HepG2 (cell line): ENCODE data around the gene MSI2. TPM values are rescaled to one million over a fixed set of nuclear protein-coding genes. Genes with fewer than 3 reads are reported as not detected.

Experiments used
- ATAC-seq: fragments of 200-7000 bp; cut with Tn5 transposase; 3 replicates; pipeline ENCODE4 v1.9.1; 2020; ENCODE audit warnings: mild to moderate bottlenecking, moderate library complexity
- BruUV-seq: library from RNA; stranded (reverse); fragments of 400-500 nt; replicated peaks from 2 replicates; lab custom pipeline; 2021; lab: Mats Ljungman, UMichigan
- CTCF ChIA-PET: fragments of 300-600 bp; formaldehyde crosslinking; extraction: SDS; loops from one replicate; lab custom pipeline; 2021; ENCODE audit warnings: low total read pairs, inconsistent platforms, low intra/inter-chr PET ratio; lab: Yijun Ruan, JAX
- POLR2A ChIA-PET: fragments of 350-600 bp; sonication (Branson Sonifier 250); formaldehyde crosslinking; loops from one replicate; lab custom pipeline; 2020; ENCODE audit warnings: antibody characterized with exemption, inconsistent platforms; lab: Yijun Ruan, JAX
- DNase-seq: peaks from one replicate; pipeline ENCODE4 v3.0.0-alpha.2; 2015; ENCODE audit warnings: low spot score
- FAIRE-seq: peaks from 3 replicates; lab custom pipeline; 2011; peaks lifted over from hg19 to GRCh38; lab: Jason Lieb, UNC
- H2AFZ ChIP-seq: one replicate; pipeline ENCODE4 v1.6.1; 2011; ENCODE audit warnings: low read length, inconsistent platforms
- H3K27ac ChIP-seq: fragments of 300-600 bp; 3 replicates; pipeline ENCODE4 v1.8.0; 2011; ENCODE audit warnings: mixed run types, mild to moderate bottlenecking, mixed read lengths, low read length, inconsistent platforms; ENCODE audit not compliant: insufficient read depth; ENCODE audit errors: extremely low read length
- H3K27me3 ChIP-seq, 2 experiments: fragments of 200-600 bp in 1 of 2; 2 replicates in 1 of 2; 3 replicates in 1 of 2; pipeline versions ENCODE4 v1.6.0 to v1.8.0; 2011; ENCODE audit warnings: low read length in 2 of 2, mild to moderate bottlenecking in 2 of 2, moderate library complexity in 2 of 2, inconsistent platforms in 1 of 2; ENCODE audit not compliant: insufficient read depth in 2 of 2, control insufficient read depth in 1 of 2
- H3K36me3 ChIP-seq, 2 experiments: fragments of 200-600 bp in 1 of 2; replicated peaks in 1 of 2; 2 replicates in 1 of 2; 3 replicates in 1 of 2; pipeline versions ENCODE4 v1.5.1 to v1.8.0; 2011; ENCODE audit warnings: low read length in 2 of 2, inconsistent platforms in 1 of 2; ENCODE audit not compliant: insufficient read depth in 2 of 2, control insufficient read depth in 1 of 2
- H3K4me1 ChIP-seq: 2 replicates; pipeline ENCODE4 v1.5.1; 2012; ENCODE audit warnings: low read length, inconsistent platforms; ENCODE audit not compliant: insufficient read depth
- H3K4me2 ChIP-seq: 2 replicates; pipeline ENCODE4 v1.6.0; 2011; ENCODE audit warnings: low read depth, low read length, inconsistent platforms
- H3K4me3 ChIP-seq, 3 experiments: fragments of 200-600 bp in 1 of 3; sonication (generic), shearing (Covaris generic) in 1 of 3; replicated peaks in 1 of 3; 2 replicates each; pipeline ENCODE4 v1.5.1; 2011 to 2016; ENCODE audit warnings: low read length in 3 of 3, inconsistent platforms in 2 of 3, low read depth in 2 of 3, mild to moderate bottlenecking in 2 of 3, control low read depth in 1 of 3, mixed read lengths in 1 of 3; ENCODE audit not compliant: insufficient read depth in 1 of 3
- H3K79me2 ChIP-seq: one replicate; pipeline ENCODE4 v1.6.1; 2011; ENCODE audit warnings: low read length, inconsistent platforms; ENCODE audit not compliant: insufficient read depth
- H3K9ac ChIP-seq: 2 replicates; pipeline ENCODE4 v1.6.0; 2011; ENCODE audit warnings: mild to moderate bottlenecking, low read depth, low read length, inconsistent platforms; ENCODE audit not compliant: insufficient read depth
- H3K9me3 ChIP-seq: 2 replicates; pipeline ENCODE4 v1.5.1; 2012; ENCODE audit warnings: mild to moderate bottlenecking, low read length
- H4K20me1 ChIP-seq: 2 replicates; pipeline ENCODE4 v1.6.0; 2011; ENCODE audit warnings: inconsistent platforms, mild to moderate bottlenecking, low read length, moderate library complexity; ENCODE audit not compliant: insufficient read depth
- KDM2A ChIP-seq: sonication (generic); formaldehyde crosslinking; IDR thresholded peaks from 2 replicates; pipeline ENCODE4 v1.4.0; 2020; ENCODE audit warnings: low read depth, missing genetic modification reagents, borderline replicate concordance
- LCORL ChIP-seq, 2 experiments: fragments of 450-650 bp in 1 of 2; sonication (generic) in 1 of 2; formaldehyde crosslinking in 1 of 2; IDR thresholded peaks; 2 replicates each; pipeline versions ENCODE4 v1.5.0 to v1.6.1; 2017 to 2020; ENCODE audit warnings: antibody characterized with exemption in 1 of 2, missing genetic modification reagents in 1 of 2
- SCMH1 ChIP-seq: sonication (generic); formaldehyde crosslinking; IDR thresholded peaks from 2 replicates; pipeline ENCODE4 v1.9.0; 2021; ENCODE audit warnings: missing genetic modification reagents, mild to moderate bottlenecking, borderline replicate concordance
- SETDB1 ChIP-seq: sonication (generic); formaldehyde crosslinking; IDR thresholded peaks from 2 replicates; pipeline ENCODE4 v1.5.1; 2020; ENCODE audit warnings: missing genetic modification reagents, mild to moderate bottlenecking, borderline replicate concordance
- SRF ChIP-seq: IDR thresholded peaks from 2 replicates; pipeline ENCODE4 v1.6.1; 2011; ENCODE audit warnings: mild to moderate bottlenecking, low read depth, low read length, moderate library complexity
- TSC22D2 ChIP-seq: sonication (generic); formaldehyde crosslinking; IDR thresholded peaks from 2 replicates; pipeline ENCODE4 v1.5.1; 2020; ENCODE audit warnings: missing genetic modification reagents, mild to moderate bottlenecking, borderline replicate concordance
- ZBTB38 ChIP-seq: sonication (generic); formaldehyde crosslinking; IDR thresholded peaks from 2 replicates; pipeline ENCODE4 v1.5.1; 2020; ENCODE audit warnings: mild to moderate bottlenecking, missing genetic modification reagents
- ZFP36L2 ChIP-seq: sonication (generic); formaldehyde crosslinking; IDR thresholded peaks from 2 replicates; pipeline ENCODE4 v1.4.0; 2020; ENCODE audit warnings: missing genetic modification reagents
- ZNF431 ChIP-seq: sonication (generic); formaldehyde crosslinking; IDR thresholded peaks from 2 replicates; pipeline ENCODE4 v1.9.0; 2022; ENCODE audit warnings: missing genetic modification reagents, low read depth, mild to moderate bottlenecking, borderline replicate concordance
- ZNF501 ChIP-seq: sonication (generic); formaldehyde crosslinking; IDR thresholded peaks from 2 replicates; pipeline ENCODE4 v1.5.1; 2020; ENCODE audit warnings: mild to moderate bottlenecking, moderate library complexity, missing genetic modification reagents
- ZNF629 ChIP-seq: sonication (generic); formaldehyde crosslinking; conservative IDR thresholded peaks from 2 replicates; pipeline ENCODE4 v1.5.0; 2020; ENCODE audit warnings: missing genetic modification reagents
- ZNF768 ChIP-seq: sonication (generic); formaldehyde crosslinking; IDR thresholded peaks from 2 replicates; pipeline ENCODE4 v1.4.0; 2020; ENCODE audit warnings: missing genetic modification reagents
- WGBS: methylation state at CpG from one replicate; pipeline ENCODE4 v1.1.6; 2017; ENCODE audit warnings: low lambda C conversion rate; 5-methylcytosine and 5-hydroxymethylcytosine counted together
- in situ Hi-C: cut with HindIII; loops from 2 replicates; pipeline ENCODE4 v1.10.0; 2017; ENCODE audit warnings: low pct_unique_long_range_greater_than_20kb; ENCODE audit not compliant: extremely low pct_ligation_motif_present
- intact Hi-C: fragments of 100-400 bp; cut with micrococcal nuclease; formaldehyde crosslinking; loops from one replicate; pipeline ENCODE4 v1.10.0; 2022; ENCODE audit not compliant: unreplicated experiment
- polyA plus RNA-seq, 8 experiments: library from polyadenylated mRNA; depleted of rRNA in 3 of 8; stranded (reverse) in 7 of 8; unstranded in 1 of 8; fragments of >200 nt; fragmentation: Illumina TruSeq in 4 of 8; extraction: Trizol in 4 of 8; gene quantifications; 2 replicates each; pipeline versions ENCODE4 v1.2.1 to v1.2.3, GENCODE V29; 2011 to 2016; ENCODE audit warnings: low read depth in 4 of 8, missing spikeins in 1 of 8, mixed read lengths in 1 of 8; ENCODE audit not compliant: insufficient read depth in 1 of 8
- total RNA-seq, 5 experiments: library from RNA; depleted of rRNA; stranded (reverse); fragments of >200 nt; fragmentation: Illumina TruSeq; extraction: Trizol; gene quantifications; 2 replicates each; pipeline ENCODE4 v1.2.3, GENCODE V29; 2016; ENCODE audit warnings: low read depth in 1 of 5
- TF ChIP-seq, protein P1 (sequence below): sonication (generic); formaldehyde crosslinking; conservative IDR thresholded peaks from 2 replicates; pipeline ENCODE4 v1.8.1; 2023; ENCODE audit warnings: missing genetic modification reagents
- TF ChIP-seq, protein P2 (sequence below): sonication (generic); formaldehyde crosslinking; IDR thresholded peaks from 2 replicates; pipeline ENCODE4 v1.5.0; 2020; ENCODE audit warnings: mild to moderate bottlenecking, missing genetic modification reagents

The MSI2 gene
- total and polyA plus RNA-seq, 2 of the 13 experiments (the other 11 are each of a cell fraction or from before 2014, with no cell fraction given) = 77.5 to 78.4 TPM

DNA sequence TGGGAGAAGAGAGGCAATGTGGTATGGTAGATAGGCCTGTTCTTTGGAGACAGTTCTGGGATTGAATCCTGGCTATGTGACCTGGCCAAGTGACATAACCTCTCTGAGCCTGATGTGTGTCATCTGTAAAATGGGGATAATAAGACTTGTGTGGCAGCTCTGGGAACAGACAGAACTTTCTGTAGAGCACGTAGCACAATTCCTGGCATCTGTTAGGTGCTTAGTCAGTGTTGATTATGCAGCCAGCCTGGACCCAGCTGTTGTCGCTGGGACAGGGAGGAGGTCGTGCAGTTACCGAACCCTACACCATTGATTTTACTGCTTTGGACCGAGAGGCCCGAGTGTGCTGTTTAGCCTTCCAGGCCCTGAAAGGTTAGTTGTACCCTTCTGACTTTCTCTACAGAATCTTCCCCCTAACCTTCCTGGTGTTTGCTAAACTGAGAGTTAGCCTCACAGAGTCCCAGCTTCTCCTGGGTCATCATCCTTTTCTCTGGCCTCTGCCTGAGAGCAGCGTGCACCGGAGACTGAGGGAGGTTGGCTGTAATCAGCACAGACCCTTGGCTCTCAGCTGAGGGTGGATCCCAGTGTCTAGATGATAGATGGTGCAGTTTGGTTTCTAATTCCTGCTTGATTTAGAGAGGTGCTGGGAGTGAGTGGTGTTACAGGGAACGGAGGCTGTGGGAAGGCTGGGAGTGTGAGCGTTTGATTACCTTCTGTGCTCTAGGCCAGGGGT lies 31.9 kb downstream of the MSI2 start:
- H3K4me2 ChIP-seq = no peak overlapping the region
- DNase-seq (no peak), ATAC-seq (no peak), FAIRE-seq (no peak)
- peaks cover 6% of the 10 kb centered on the region; the same call in 1 of the 2 replicates for H4K20me1 ChIP-seq
- H3K27ac ChIP-seq = no peak overlapping the region
- H3K4me1 ChIP-seq = peaks cover 71% of the 10 kb centered on the region
- no peaks in the 10 kb centered on the region for H3K27me3 ChIP-seq
- intact Hi-C loops (loop anchor here (10.0 kb wide), 1 partner anchor 117 kb away; no protein-coding TSS in a partner anchor), in situ Hi-C loops (no loop called here)
- POLR2A ChIA-PET = no interaction called here
- peaks cover 83% of the 10 kb centered on the region for H3K79me2 ChIP-seq
- no peak overlapping the region for H2AFZ ChIP-seq
- no TSS peak for BruUV-seq
- peak; percentile 40; the same call in 1 of the 2 replicates for TF ChIP-seq ZBTB38 (CRISPR knock-in tag)
- TF ChIP-seq ZNF629 = peak; percentile 73
- TF ChIP-seq ZNF431 (CRISPR knock-in tag) = no peak
- peak; percentile 63 for TF ChIP-seq ZNF768 (CRISPR knock-in tag)
- CTCF ChIA-PET = no interaction called here
- 92% methylated on average over 8 of the region's 10 CpGs for WGBS
- H3K9me3 ChIP-seq = no peaks in the 10 kb centered on the region
- H3K4me3 ChIP-seq = no peak overlapping the region
- H3K36me3 ChIP-seq = peaks cover 16 to 53% of the 10 kb centered on the region in 2 experiments
- no peak overlapping the region for H3K9ac ChIP-seq

DNA sequence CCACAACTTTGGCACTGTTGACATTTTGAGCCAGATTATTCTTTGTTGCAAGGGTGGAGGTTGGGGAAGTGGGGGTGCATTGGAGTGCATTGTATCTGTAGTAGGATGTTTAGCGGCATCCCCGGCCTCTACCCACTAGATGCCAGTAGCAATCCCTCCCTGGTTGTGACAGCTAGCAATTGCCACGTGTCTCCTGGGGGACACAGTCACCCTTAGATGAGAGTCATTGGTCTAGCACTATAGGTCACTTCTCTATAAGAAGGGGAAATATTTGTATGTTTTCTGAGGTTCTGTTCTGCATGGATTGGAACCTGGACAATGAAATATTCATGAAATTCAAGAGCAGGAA lies 32.4 kb downstream of the MSI2 start:
- peaks cover 15 to 53% of the 10 kb centered on the region in 2 experiments for H3K36me3 ChIP-seq
- FAIRE-seq = no peak
- H3K27ac ChIP-seq = no peak overlapping the region
- peaks cover 71% of the 10 kb centered on the region for H3K4me1 ChIP-seq
- BruUV-seq = no TSS peak
- no peaks in the 10 kb centered on the region for H3K9me3 ChIP-seq
- H3K9ac ChIP-seq = no peak overlapping the region
- H3K27me3 ChIP-seq = no peaks in the 10 kb centered on the region
- H2AFZ ChIP-seq = no peak overlapping the region
- CTCF ChIA-PET = no interaction called here
- no peak overlapping the region for H3K4me2 ChIP-seq
- DNase-seq = no peak
- POLR2A ChIA-PET = no interaction called here
- no peak overlapping the region for H3K4me3 ChIP-seq
- H4K20me1 ChIP-seq = peaks cover 6% of the 10 kb centered on the region; the same call in 1 of the 2 replicates
- no peak for ATAC-seq
- intact Hi-C loops = loop anchor here (10.0 kb wide), 1 partner anchor 116 kb away; no protein-coding TSS in a partner anchor
- 80% methylated on average over 3 of the region's 3 CpGs for WGBS
- peaks cover 77% of the 10 kb centered on the region for H3K79me2 ChIP-seq
- in situ Hi-C loops = no loop called here
- TF ChIP-seq ZFP36L2 (CRISPR knock-in tag) (no peak), KDM2A (no peak), TSC22D2 (CRISPR knock-in tag) (no peak), LCORL (IDR thresholded peaks at IDR 0.05) (no peak), LCORL (CRISPR knock-in tag; IDR thresholded peaks at IDR 0.05) (no peak), SETDB1 (no peak), ZNF501 (no peak), SCMH1 (no peak), SRF (no peak)
- TF ChIP-seq, protein P1, sequence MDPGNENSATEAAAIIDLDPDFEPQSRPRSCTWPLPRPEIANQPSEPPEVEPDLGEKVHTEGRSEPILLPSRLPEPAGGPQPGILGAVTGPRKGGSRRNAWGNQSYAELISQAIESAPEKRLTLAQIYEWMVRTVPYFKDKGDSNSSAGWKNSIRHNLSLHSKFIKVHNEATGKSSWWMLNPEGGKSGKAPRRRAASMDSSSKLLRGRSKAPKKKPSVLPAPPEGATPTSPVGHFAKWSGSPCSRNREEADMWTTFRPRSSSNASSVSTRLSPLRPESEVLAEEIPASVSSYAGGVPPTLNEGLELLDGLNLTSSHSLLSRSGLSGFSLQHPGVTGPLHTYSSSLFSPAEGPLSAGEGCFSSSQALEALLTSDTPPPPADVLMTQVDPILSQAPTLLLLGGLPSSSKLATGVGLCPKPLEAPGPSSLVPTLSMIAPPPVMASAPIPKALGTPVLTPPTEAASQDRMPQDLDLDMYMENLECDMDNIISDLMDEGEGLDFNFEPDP (CRISPR knock-in tag) = no peak
- TF ChIP-seq, protein P2, sequence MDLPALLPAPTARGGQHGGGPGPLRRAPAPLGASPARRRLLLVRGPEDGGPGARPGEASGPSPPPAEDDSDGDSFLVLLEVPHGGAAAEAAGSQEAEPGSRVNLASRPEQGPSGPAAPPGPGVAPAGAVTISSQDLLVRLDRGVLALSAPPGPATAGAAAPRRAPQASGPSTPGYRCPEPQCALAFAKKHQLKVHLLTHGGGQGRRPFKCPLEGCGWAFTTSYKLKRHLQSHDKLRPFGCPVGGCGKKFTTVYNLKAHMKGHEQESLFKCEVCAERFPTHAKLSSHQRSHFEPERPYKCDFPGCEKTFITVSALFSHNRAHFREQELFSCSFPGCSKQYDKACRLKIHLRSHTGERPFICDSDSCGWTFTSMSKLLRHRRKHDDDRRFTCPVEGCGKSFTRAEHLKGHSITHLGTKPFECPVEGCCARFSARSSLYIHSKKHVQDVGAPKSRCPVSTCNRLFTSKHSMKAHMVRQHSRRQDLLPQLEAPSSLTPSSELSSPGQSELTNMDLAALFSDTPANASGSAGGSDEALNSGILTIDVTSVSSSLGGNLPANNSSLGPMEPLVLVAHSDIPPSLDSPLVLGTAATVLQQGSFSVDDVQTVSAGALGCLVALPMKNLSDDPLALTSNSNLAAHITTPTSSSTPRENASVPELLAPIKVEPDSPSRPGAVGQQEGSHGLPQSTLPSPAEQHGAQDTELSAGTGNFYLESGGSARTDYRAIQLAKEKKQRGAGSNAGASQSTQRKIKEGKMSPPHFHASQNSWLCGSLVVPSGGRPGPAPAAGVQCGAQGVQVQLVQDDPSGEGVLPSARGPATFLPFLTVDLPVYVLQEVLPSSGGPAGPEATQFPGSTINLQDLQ = no peak
